Kidney epithelial cell (primary cell): ENCODE data around the gene TBC1D24. TPM values are rescaled to one million over a fixed set of nuclear protein-coding genes. Genes with fewer than 3 reads are reported as not detected.

Experiments
- DNase-seq: peaks from one replicate; pipeline ENCODE4 v3.0.0-alpha.2; 2010; ENCODE audit warnings: low read depth
- H3K27me3 ChIP-seq: 2 replicates; pipeline ENCODE4 v1.6.0; 2011; ENCODE audit warnings: low read length; ENCODE audit not compliant: control insufficient read depth, insufficient read depth
- H3K36me3 ChIP-seq: 2 replicates; pipeline ENCODE4 v1.5.1; 2011; ENCODE audit warnings: low read length; ENCODE audit not compliant: control insufficient read depth, insufficient read depth
- H3K4me3 ChIP-seq: 2 replicates; pipeline ENCODE4 v1.5.1; 2011; ENCODE audit warnings: low read depth, mild to moderate bottlenecking, control low read depth, low read length
- CTCF ChIP-seq: IDR thresholded peaks from 2 replicates; pipeline ENCODE4 v1.5.1; 2011; ENCODE audit warnings: mild to moderate bottlenecking, moderate library complexity, low read length, control low read depth, inconsistent platforms; ENCODE audit not compliant: insufficient read depth, poor library complexity, severe bottlenecking
- total RNA-seq: library from RNA; depleted of rRNA; stranded (reverse); fragments of >200 nt; gene quantifications from 2 replicates; pipeline ENCODE4 v1.2.3, GENCODE V29; 2015

Gene TBC1D24
- total RNA-seq, 1 donor from 2014 or later, result 14.5 TPM

GRCh38 chr16:2507665-2508064 lies 32.7 kb downstream of the TBC1D24 start:
- DNase-seq, result no peak
- no peaks in the 10 kb centered on the region for H3K36me3 ChIP-seq
- no peak for TF ChIP-seq CTCF

GRCh38 chr16:2508722-2509400 lies 33.9 kb downstream of the TBC1D24 start:
- no peak for TF ChIP-seq CTCF
- DNase-seq, result no peak

More at GRCh38 chr16:2507665-2508064, 32.7 kb downstream of the TBC1D24 start:
- Histone ChIP-seq H3K27me3 (no peaks in the 10 kb centered on the region), H3K4me3 (no peak overlapping the region)

GRCh38 chr16:2511128-2511800 lies 36.3 kb downstream of the TBC1D24 start:
- DNase-seq, result no peak

More at GRCh38 chr16:2508722-2509400, 33.9 kb downstream of the TBC1D24 start:
- no peaks in the 10 kb centered on the region for H3K27me3 ChIP-seq
- H3K4me3 ChIP-seq, result no peak overlapping the region
- H3K36me3 ChIP-seq, result no peaks in the 10 kb centered on the region

GRCh38 chr16:2511996-2512734 lies 37.2 kb downstream of the TBC1D24 start:
- Histone ChIP-seq H3K4me3 (no peak overlapping the region), H3K36me3 (no peaks in the 10 kb centered on the region), H3K27me3 (no peaks in the 10 kb centered on the region)
- no peak for TF ChIP-seq CTCF
- DNase-seq, result no peak

More at GRCh38 chr16:2511128-2511800, 36.3 kb downstream of the TBC1D24 start:
- Histone ChIP-seq H3K27me3 (no peaks in the 10 kb centered on the region), H3K36me3 (no peaks in the 10 kb centered on the region), H3K4me3 (no peak overlapping the region)
- TF ChIP-seq CTCF, result no peak

- DNase-seq, result no peak
Measured at GRCh38 chr16:2512735-2513404, 37.9 kb downstream of the TBC1D24 start.

More at GRCh38 chr16:2512735-2513404, 37.9 kb downstream of the TBC1D24 start:
- TF ChIP-seq CTCF, result peak; percentile 11
- Histone ChIP-seq H3K36me3 (no peaks in the 10 kb centered on the region), H3K27me3 (no peaks in the 10 kb centered on the region), H3K4me3 (peak overlapping the region; percentile 93)
